Stimulated activated CD8-positive, alpha-beta memory T cell treated with anti-CD3 and anti-CD28 coated beads, Interleukin-12 subunit alpha, Interleukin-12 subunit beta, amount 100 ng/mL, for 4 hours (primary cell): ENCODE measurements around the gene BRIP1.
"Not testable (repeated sequence)": the region's sequence is repeated elsewhere in the genome, so short reads cannot be mapped to it uniquely, and the experiment has no call there.

Experiments used
- DNase-seq: peaks from one replicate; pipeline ENCODE4 v3.0.0-alpha.2; 2020; ENCODE audit warnings: low read depth

BRIP1 gene

GRCh38 chr17:61698244-61698643 lies 165.1 kb downstream of the BRIP1 start:
- no peak for DNase-seq

- no peak for DNase-seq
These were observed 167.5 kb downstream of the BRIP1 start for GRCh38 chr17:61695779-61696337.

GRCh38 chr17:61694095-61694494 lies 169.2 kb downstream of the BRIP1 start:
- DNase-seq = no peak

- no peak for DNase-seq
These were observed 173.6 kb downstream of the BRIP1 start for GRCh38 chr17:61689610-61690180.

- DNase-seq = no peak
These were observed 175.6 kb downstream of the BRIP1 start for GRCh38 chr17:61687769-61688168.

- DNase-seq = no peak
These were observed 177.2 kb downstream of the BRIP1 start for GRCh38 chr17:61686113-61686512.

GRCh38 chr17:61684818-61685217 lies 178.5 kb downstream of the BRIP1 start:
- DNase-seq = no peak

- no peak for DNase-seq
These were observed 179.2 kb downstream of the BRIP1 start for GRCh38 chr17:61684172-61684571.

- no peak for DNase-seq
These were observed 179.9 kb downstream of the BRIP1 start for GRCh38 chr17:61683466-61683865.

GRCh38 chr17:61680921-61681320 lies 182.4 kb downstream of the BRIP1 start:
- no peak for DNase-seq

- DNase-seq = no peak
These were observed 185.0 kb downstream of the BRIP1 start for GRCh38 chr17:61678339-61678738.

GRCh38 chr17:61677150-61677811 lies 186.0 kb downstream of the BRIP1 start:
- not testable (repeated sequence) for DNase-seq

GRCh38 chr17:61676522-61676921 lies 186.8 kb downstream of the BRIP1 start:
- not testable (repeated sequence) for DNase-seq

- DNase-seq = not testable (repeated sequence)
These were observed 188.7 kb downstream of the BRIP1 start for GRCh38 chr17:61674609-61675008.

- DNase-seq = not testable (repeated sequence)
These were observed 190.1 kb downstream of the BRIP1 start for GRCh38 chr17:61673019-61673897.

GRCh38 chr17:61672140-61672539 lies 191.2 kb downstream of the BRIP1 start:
- DNase-seq = no peak

GRCh38 chr17:61670691-61671090 lies 192.6 kb downstream of the BRIP1 start:
- DNase-seq = no peak

- no peak for DNase-seq
These were observed 193.8 kb downstream of the BRIP1 start for GRCh38 chr17:61669522-61669921.

- no peak for DNase-seq
These were observed 194.8 kb downstream of the BRIP1 start for GRCh38 chr17:61668486-61668885.

- DNase-seq = not testable (repeated sequence)
These were observed 196.8 kb downstream of the BRIP1 start for GRCh38 chr17:61666406-61667088.

GRCh38 chr17:61663310-61663709 lies 200.0 kb downstream of the BRIP1 start:
- DNase-seq = no peak

GRCh38 chr17:61662741-61663140 lies 200.6 kb downstream of the BRIP1 start:
- no peak for DNase-seq
